ENCODE measurements around the gene KRTAP10-7.

- no peak for TF ChIP-seq EZH2 (IDR thresholded peaks at IDR 0.05; ENCODE audit: low read depth, unreplicated experiment)
- TF ChIP-seq CTCF (conservative IDR thresholded peaks at IDR 0.05; ENCODE audit: low read depth in 2 of 2) = no peak
- no peak for TF ChIP-seq POLR2AphosphoS5 (IDR thresholded peaks at IDR 0.05; ENCODE audit: low read depth)
- no peak for TF ChIP-seq EZH2phosphoT487 (IDR thresholded peaks at IDR 0.05; ENCODE audit: unreplicated experiment)
- no peak for TF ChIP-seq CREB1 (CRISPR knock-in tag; IDR thresholded peaks at IDR 0.05; ENCODE audit: low read depth)
- no peak for TF ChIP-seq ZNF331 (CRISPR knock-in tag; IDR thresholded peaks at IDR 0.05; ENCODE audit: low read depth)
- no peak for TF ChIP-seq NANOG (IDR thresholded peaks at IDR 0.05; ENCODE audit: borderline replicate concordance)
- no peak for TF ChIP-seq REST (IDR thresholded peaks at IDR 0.05; ENCODE audit: unreplicated experiment)
- TF ChIP-seq ZNF114 (CRISPR knock-in tag; IDR thresholded peaks at IDR 0.05) = no peak
- TF ChIP-seq STAT1 (IDR thresholded peaks at IDR 0.05; ENCODE audit: unreplicated experiment) = no peak
Measured at GRCh38 chr21:44556879-44557278, 43.5 kb upstream of the KRTAP10-7 start.
